KG1 (cell line): ENCODE data around the gene CLEC16A.

Experiments used
- DNase-seq: peaks from one replicate; lab custom pipeline; 2025; lab: John Stamatoyannopoulos, UW

Gene CLEC16A

DNA sequence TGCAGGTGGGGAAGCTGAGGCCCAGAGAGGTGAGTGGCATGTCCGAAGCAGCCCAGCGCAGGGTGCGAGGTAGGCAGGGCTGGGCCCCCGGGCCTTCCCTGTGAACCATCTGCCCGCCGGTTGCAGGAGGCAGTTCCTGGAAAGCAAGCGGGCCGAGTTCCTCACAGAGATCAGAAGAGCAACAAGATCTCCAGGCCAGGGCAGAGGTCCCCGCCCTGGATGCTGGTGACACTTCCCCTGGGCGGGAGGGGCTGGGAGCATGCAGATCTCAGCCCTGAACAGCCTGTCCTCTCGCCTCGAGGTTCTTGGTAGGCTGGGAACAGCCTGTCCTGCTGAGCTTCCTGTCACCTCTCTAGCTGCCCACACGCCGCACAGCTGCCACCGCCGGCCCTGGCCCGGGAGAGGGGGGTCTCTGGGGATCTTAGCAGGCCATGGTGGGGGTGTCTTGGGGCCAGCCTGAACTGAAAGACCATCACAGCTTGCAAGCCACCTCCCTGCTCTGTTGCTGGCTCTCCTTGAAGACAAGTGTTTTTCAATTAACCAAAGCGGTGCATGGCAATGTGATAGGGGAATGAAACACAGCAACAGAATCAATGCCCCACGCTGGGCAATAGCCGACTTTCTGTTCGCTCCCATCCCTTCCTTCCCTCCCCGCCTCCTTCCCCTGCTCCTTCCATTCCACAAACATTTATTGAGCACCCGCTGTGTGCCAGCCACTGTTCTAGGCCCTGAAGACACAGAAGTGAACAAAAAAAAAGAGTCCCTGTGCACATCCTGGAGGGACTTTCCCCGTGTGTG lies 279.9 kb downstream of the CLEC16A start:
- peak; percentile 43 for DNase-seq

DNA sequence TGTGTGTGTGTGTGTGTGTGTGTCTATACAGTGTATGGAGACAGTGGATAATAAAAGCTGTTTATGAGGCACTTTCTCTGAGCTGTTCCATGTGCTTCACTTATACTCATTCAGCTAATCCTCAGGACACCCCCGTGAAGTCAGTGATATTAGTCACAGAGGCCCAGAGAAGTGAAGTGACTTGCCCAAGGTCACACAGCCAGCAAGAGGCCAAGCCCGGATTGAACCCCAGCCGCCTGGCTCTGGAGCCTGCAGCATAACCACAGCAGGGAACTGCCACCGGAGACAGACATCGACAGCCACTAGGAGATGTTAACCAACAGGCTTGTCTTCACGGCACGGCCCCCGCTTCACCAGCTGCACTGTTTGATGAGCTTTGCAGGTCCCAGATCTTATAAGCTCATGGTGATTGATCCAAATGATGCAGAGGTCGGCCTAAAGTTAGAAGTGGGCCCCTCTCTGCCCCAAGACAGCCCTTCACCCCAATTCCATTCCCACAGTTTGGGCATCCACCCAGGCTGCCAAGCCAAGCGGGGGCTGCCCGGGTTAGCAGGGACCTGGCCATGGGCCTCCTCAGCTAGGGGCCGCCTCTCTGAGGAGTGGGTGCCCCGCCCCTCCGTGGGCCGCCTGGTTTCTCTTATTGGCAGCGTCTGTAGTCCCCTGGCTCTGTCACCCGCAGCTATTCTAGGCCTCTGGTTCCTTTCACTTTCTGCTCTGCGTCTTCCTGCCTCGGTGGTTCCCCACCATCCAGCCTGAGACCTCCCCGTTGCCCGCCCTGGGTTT lies 280.7 kb downstream of the CLEC16A start:
- DNase-seq: peak; percentile 15

DNA sequence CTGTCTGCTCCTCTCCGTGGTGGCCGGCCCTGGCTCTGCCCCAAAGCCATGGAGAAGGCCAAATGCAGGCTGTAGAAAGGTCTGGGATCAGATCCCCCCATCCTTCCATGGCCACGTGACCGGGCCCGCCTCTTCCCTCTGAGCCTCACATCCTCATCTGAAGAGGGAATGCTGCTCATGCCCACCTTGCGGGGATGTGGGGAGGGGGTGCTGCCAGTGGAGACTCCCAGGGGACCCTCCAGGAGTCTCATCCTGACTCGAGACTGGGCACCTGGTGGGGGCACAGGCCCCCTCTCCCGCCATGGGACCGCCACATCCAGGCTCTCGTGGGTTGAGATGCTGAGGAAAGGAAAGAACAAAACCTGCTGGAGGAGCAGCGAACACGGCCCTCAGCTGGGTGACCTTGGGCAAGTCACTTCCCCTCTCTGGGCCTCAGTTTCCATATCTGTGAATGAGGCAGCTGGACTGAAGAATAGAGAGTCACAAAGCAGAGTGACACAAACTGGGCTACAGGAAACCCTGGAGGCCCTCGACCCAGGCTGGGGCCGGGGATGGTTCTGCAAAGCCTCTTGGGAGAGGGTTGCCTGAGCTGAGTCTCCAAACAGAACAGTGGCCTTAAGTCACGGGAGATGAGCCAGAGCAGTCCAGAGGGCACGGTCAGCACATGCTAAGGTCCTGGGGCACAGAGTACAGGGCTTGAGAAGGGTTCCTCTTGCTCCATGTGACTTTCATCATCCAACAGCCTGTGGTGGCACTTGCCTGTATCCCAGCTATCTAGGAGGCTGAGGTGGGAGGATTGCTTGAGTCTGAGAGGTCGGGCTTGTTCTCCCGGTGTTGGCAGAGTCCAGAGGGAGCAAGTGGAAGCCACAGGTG lies 281.5 kb downstream of the CLEC16A start:
- DNase-seq: no peak

DNA sequence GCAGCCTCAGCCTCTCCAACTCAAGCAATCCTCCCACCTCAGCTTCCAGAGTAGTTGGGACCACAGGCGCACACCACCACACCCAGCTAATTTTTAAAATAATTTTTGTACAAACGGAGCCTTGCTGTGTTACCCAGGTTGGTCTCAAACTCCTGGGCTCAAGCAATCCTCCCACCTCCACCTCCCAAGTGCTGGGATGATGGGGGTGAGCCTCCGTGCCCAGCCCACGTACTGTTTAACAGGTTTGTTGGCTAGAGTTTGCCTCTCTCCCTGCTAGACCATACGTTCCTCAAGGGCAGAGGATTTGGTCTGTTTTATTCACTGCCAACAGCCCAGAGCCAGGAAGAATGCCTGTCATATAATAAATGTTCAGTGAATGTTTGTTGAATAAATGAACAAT lies 285.1 kb downstream of the CLEC16A start:
- no peak for DNase-seq

GRCh38 chr16:11229906-11230305 lies 285.5 kb downstream of the CLEC16A start:
- DNase-seq: no peak

DNA sequence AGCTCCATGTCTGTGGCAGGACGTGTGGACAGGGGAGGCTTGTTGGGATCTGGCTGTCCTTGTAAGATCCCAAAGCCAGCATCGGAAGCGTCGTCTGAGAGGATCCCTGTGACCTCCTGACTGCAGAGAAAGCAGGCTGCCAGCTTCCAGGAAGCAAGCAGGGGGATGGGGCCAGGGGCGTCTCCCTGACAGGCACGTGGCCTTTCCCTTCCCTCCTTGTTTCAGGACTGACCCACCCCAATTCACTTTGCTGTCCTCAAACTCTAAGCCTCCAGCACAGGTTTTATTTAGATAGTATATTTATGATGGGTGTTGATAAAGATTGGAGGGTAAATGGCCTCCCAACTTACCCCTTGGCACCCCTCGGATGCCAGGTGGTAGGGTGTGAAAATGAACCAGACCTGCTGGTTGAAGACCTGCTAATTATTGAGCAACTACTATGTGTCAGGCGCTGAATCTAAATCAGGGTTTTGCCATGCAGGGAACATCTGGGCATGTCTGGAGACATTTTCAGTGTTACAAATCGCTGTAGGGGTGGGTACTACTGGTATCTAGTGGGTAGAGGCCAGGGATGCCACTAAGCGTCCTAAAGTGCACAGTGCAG lies 287.1 kb downstream of the CLEC16A start:
- DNase-seq: no peak
